Right atrium auricular region (tissue), 2 donors: ENCODE measurements around the gene MCCC2. TPM values are rescaled to one million over a fixed set of nuclear protein-coding genes. Genes with fewer than 3 reads are reported as not detected.
"Not testable (repeated sequence)": the region's sequence is repeated elsewhere in the genome, so short reads cannot be mapped to it uniquely, and the experiment has no call there.

Experiments used
- DNase-seq: peaks from one replicate; pipeline ENCODE4 v3.0.0-alpha.2; 2019; ENCODE audit warnings: low spot score
- H3K27ac ChIP-seq, 2 donors: fragments of 200-600 bp; sonication (generic); 1 replicate in 1 of 2; 2 replicates in 1 of 2; pipeline ENCODE4 v1.5.1; 2016 to 2019
- H3K27me3 ChIP-seq, 2 donors: fragments of 200-600 bp; sonication (generic); one replicate each; pipeline versions ENCODE4 v1.5.1 to v1.6.0; 2017 to 2019
- H3K36me3 ChIP-seq: fragments of 200-600 bp; sonication (generic); one replicate; pipeline ENCODE4 v1.5.1; 2016
- H3K4me1 ChIP-seq, 2 donors: fragments of 200-600 bp; sonication (generic); one replicate each; pipeline versions ENCODE4 v1.5.1 to v1.6.0; 2017 to 2019
- H3K4me3 ChIP-seq, 2 donors: fragments of 200-600 bp; sonication (generic); 1 replicate in 1 of 2; 2 replicates in 1 of 2; pipeline ENCODE4 v1.5.1; 2017 to 2019; ENCODE audit warnings: mild to moderate bottlenecking in 1 of 2, moderate library complexity in 1 of 2
- H3K9me3 ChIP-seq, 2 donors: fragments of 200-600 bp; sonication (generic); one replicate each; pipeline ENCODE4 v1.5.1; 2019
- CTCF ChIP-seq, 2 donors: fragments of 200-600 bp; sonication (generic); IDR thresholded peaks; one replicate each; pipeline ENCODE4 v1.5.1; 2019; ENCODE audit warnings: antibody characterized with exemption in 2 of 2
- total RNA-seq, 2 donors: library from RNA; depleted of rRNA; stranded (reverse); fragments of >200 nt; gene quantifications; one replicate each; pipeline ENCODE4 v1.1.0, GENCODE V29; 2016

MCCC2 gene
- total RNA-seq, 2 donors from 2014 or later: 30.7 to 73.6 TPM

- TF ChIP-seq CTCF (IDR thresholded peaks at IDR 0.05): no peak
- H3K36me3 ChIP-seq: peaks cover 18% of the 10 kb centered on the region
- H3K27me3 ChIP-seq: no peaks in the 10 kb centered on the region
- H3K4me1 ChIP-seq: peaks cover 0 to 9% of the 10 kb centered on the region in 2 donors
- H3K27ac ChIP-seq: no peak overlapping the region
- H3K9me3 ChIP-seq: no peaks in the 10 kb centered on the region
- H3K4me3 ChIP-seq: no peak overlapping the region
- no peak for DNase-seq
Observed at GRCh38 chr5:71596169-71596568, 9.0 kb downstream of the MCCC2 start.

GRCh38 chr5:71597001-71597400 is 9.9 kb downstream of the MCCC2 start:
- peaks cover 0 to 15% of the 10 kb centered on the region in 2 donors for H3K4me1 ChIP-seq
- H3K4me3 ChIP-seq: no peak overlapping the region
- H3K27ac ChIP-seq: no peak overlapping the region
- TF ChIP-seq CTCF (IDR thresholded peaks at IDR 0.05): no peak
- peaks cover 18% of the 10 kb centered on the region for H3K36me3 ChIP-seq
- no peaks in the 10 kb centered on the region for H3K9me3 ChIP-seq
- DNase-seq: no peak
- no peaks in the 10 kb centered on the region for H3K27me3 ChIP-seq

- Histone ChIP-seq H3K27ac (peak overlapping the region; percentile 9 to 71), H3K36me3 (peaks cover 25% of the 10 kb centered on the region), H3K9me3 (no peaks in the 10 kb centered on the region), H3K4me3 (no peak overlapping the region), H3K27me3 (no peaks in the 10 kb centered on the region), H3K4me1 (peaks cover 0 to 15% of the 10 kb centered on the region in 2 donors)
- TF ChIP-seq CTCF (IDR thresholded peaks at IDR 0.05): no peak
- DNase-seq: no peak
Observed at GRCh38 chr5:71600783-71601182, 13.6 kb downstream of the MCCC2 start.

- TF ChIP-seq CTCF (IDR thresholded peaks at IDR 0.05): peak; percentile 40 to 66
- Histone ChIP-seq H3K9me3 (no peaks in the 10 kb centered on the region), H3K4me1 (peaks cover 0 to 15% of the 10 kb centered on the region in 2 donors), H3K4me3 (no peak overlapping the region), H3K27ac (peak overlapping the region; percentile 9 to 71), H3K27me3 (no peaks in the 10 kb centered on the region), H3K36me3 (peaks cover 21% of the 10 kb centered on the region)
- peak; percentile 59 for DNase-seq
Observed at GRCh38 chr5:71601222-71602026, 14.3 kb downstream of the MCCC2 start.

GRCh38 chr5:71609916-71610315 is 22.8 kb downstream of the MCCC2 start:
- DNase-seq, H3K27me3 ChIP-seq, H3K36me3 ChIP-seq, H3K27ac ChIP-seq, H3K9me3 ChIP-seq, H3K4me1 ChIP-seq, H3K4me3 ChIP-seq: not testable (repeated sequence)

GRCh38 chr5:71615809-71616208 is 28.7 kb downstream of the MCCC2 start:
- Histone ChIP-seq H3K9me3 (no peaks in the 10 kb centered on the region), H3K4me1 (no peaks in the 10 kb centered on the region), H3K36me3 (peaks cover 12% of the 10 kb centered on the region), H3K4me3 (no peak overlapping the region), H3K27me3 (no peaks in the 10 kb centered on the region), H3K27ac (no peak overlapping the region)
- no peak for TF ChIP-seq CTCF (IDR thresholded peaks at IDR 0.05)
- no peak for DNase-seq
